K562 (cell line): Measurements from ENCODE around the gene RSRC1. TPM values are rescaled to one million over a fixed set of nuclear protein-coding genes. Genes with fewer than 3 reads are reported as not detected.
A peak's percentile ranks its signal among the peaks of the same experiment; 100 is the strongest.

Experiments used
- CXXC5 ChIP-seq: fragments of 250-450 bp; sonication (Bioruptor Pico); IDR thresholded peaks from 2 replicates; pipeline ENCODE4 v1.8.0; 2022; ENCODE audit warnings: inconsistent platforms, mild to moderate bottlenecking, moderate library complexity
- DEAF1 ChIP-seq: fragments of 450-650 bp; formaldehyde crosslinking; IDR thresholded peaks from 2 replicates; pipeline ENCODE4 v1.4.0; 2020; ENCODE audit warnings: mild to moderate bottlenecking, moderate library complexity
- GATA2 ChIP-seq: sonication (generic); formaldehyde crosslinking; IDR thresholded peaks from 2 replicates; pipeline ENCODE4 v1.4.0; 2020; ENCODE audit warnings: mild to moderate bottlenecking, missing genetic modification reagents
- HCFC1 ChIP-seq: IDR thresholded peaks from 2 replicates; pipeline ENCODE4 v1.6.1; 2012; ENCODE audit warnings: low read depth, low read length, improper control_type of control experiment
- HIVEP1 ChIP-seq: fragments of 250-450 bp; sonication (Bioruptor Pico); IDR thresholded peaks from 2 replicates; pipeline ENCODE4 v1.4.0; 2020; ENCODE audit warnings: mild to moderate bottlenecking
- KAT7 ChIP-seq: sonication (generic); formaldehyde crosslinking; IDR thresholded peaks from 2 replicates; pipeline ENCODE4 v1.8.0; 2022; ENCODE audit warnings: missing genetic modification reagents, mild to moderate bottlenecking, borderline replicate concordance
- KLF13 ChIP-seq: fragments of 450-650 bp; IDR thresholded peaks from 2 replicates; pipeline ENCODE4 v1.6.1; 2016; ENCODE audit warnings: missing genetic modification characterization, low read depth, mild to moderate bottlenecking, missing compliant biosample characterization, moderate library complexity, borderline replicate concordance
- LARP7 ChIP-seq: fragments of 450-650 bp; IDR thresholded peaks from 2 replicates; pipeline ENCODE4 v1.6.1; 2016
- MBD2 ChIP-seq: sonication (generic); IDR thresholded peaks from 2 replicates; pipeline ENCODE4 v1.6.1; 2016; ENCODE audit warnings: low read depth, borderline replicate concordance
- MCM7 ChIP-seq, 2 experiments: fragments of 450-650 bp; IDR thresholded peaks; 2 replicates each; pipeline ENCODE4 v1.6.1; 2016 to 2018
- NEUROD1 ChIP-seq: fragments of 150-350 bp; IDR thresholded peaks from 2 replicates; pipeline ENCODE4 v1.6.1; 2014; ENCODE audit warnings: borderline replicate concordance, low read length, low read depth; ENCODE audit not compliant: partially characterized antibody
- NFRKB ChIP-seq: fragments of 450-650 bp; IDR thresholded peaks from 2 replicates; pipeline ENCODE4 v1.6.1; 2016; ENCODE audit warnings: low read depth
- PML ChIP-seq: IDR thresholded peaks from 2 replicates; pipeline ENCODE4 v1.6.1; 2012; ENCODE audit warnings: low read length, inconsistent platforms
- RAD51 ChIP-seq: fragments of 450-650 bp; IDR thresholded peaks from 2 replicates; pipeline ENCODE4 v1.7.1; 2016; ENCODE audit warnings: low read depth, mild to moderate bottlenecking, borderline replicate concordance
- RBM25 ChIP-seq: fragments of 200-400 bp; formaldehyde crosslinking; IDR thresholded peaks from 2 replicates; pipeline ENCODE4 v1.6.1; 2018; ENCODE audit warnings: low read length, low read depth, moderate library complexity; ENCODE audit not compliant: severe bottlenecking
- SREBF1 ChIP-seq: fragments of 150-350 bp; IDR thresholded peaks from 2 replicates; pipeline ENCODE4 v1.6.1; 2014; ENCODE audit warnings: antibody characterized with exemption, low read depth, low read length, borderline replicate concordance
- TRIM28 ChIP-seq: fragments of 450-650 bp; IDR thresholded peaks from 2 replicates; pipeline ENCODE4 v1.6.1; 2017
- WHSC1 ChIP-seq: IDR thresholded peaks from one replicate; pipeline ENCODE4 v1.6.1; 2012; ENCODE audit warnings: low read length, control low read depth, inconsistent platforms
- ZBTB43 ChIP-seq: sonication (generic); formaldehyde crosslinking; IDR thresholded peaks from 2 replicates; pipeline ENCODE4 v1.8.0; 2023; ENCODE audit warnings: mild to moderate bottlenecking, missing genetic modification reagents
- ZC3H8 ChIP-seq: fragments of 450-650 bp; IDR thresholded peaks from 2 replicates; pipeline ENCODE4 v1.6.1; 2017
- ZFX ChIP-seq: sonication (generic); formaldehyde crosslinking; IDR thresholded peaks from 2 replicates; pipeline ENCODE4 v1.8.0; 2022; ENCODE audit warnings: mild to moderate bottlenecking, missing genetic modification reagents, moderate library complexity
- ZNF143 ChIP-seq: sonication (generic); formaldehyde crosslinking; IDR thresholded peaks from 2 replicates; pipeline ENCODE4 v1.9.0; 2022; ENCODE audit warnings: mild to moderate bottlenecking, missing genetic modification reagents
- ZNF146 ChIP-seq: IDR thresholded peaks from one replicate; pipeline ENCODE4 v1.6.1; 2018; ENCODE audit warnings: missing compliant biosample characterization; ENCODE audit not compliant: unreplicated experiment
- ZNF24 ChIP-seq: fragments of 450-650 bp; IDR thresholded peaks from 2 replicates; pipeline ENCODE4 v1.6.1; 2016
- ZNF316 ChIP-seq: fragments of 450-650 bp; IDR thresholded peaks from 2 replicates; pipeline ENCODE4 v1.6.1; 2016
- polyA plus RNA-seq, 8 experiments: library from polyadenylated mRNA; depleted of rRNA in 4 of 8; stranded (reverse) in 5 of 8; unstranded in 3 of 8; fragments of >200 nt; fragmentation: Nextera tagmentation in 2 of 8; fragmentation: Illumina TruSeq in 1 of 8; extraction: Ambion mirVana in 2 of 8; extraction: Trizol in 1 of 8; gene quantifications; 2 replicates each; pipeline versions ENCODE4 v1.2.1 to v1.2.3, GENCODE V29; 2011 to 2014; ENCODE audit warnings: inconsistent platforms in 1 of 8, missing spikeins in 1 of 8
- total RNA-seq, 7 experiments: library from RNA; depleted of rRNA in 6 of 7; stranded (reverse); fragments of >200 nt in 6 of 7; fragmentation: Illumina TruSeq in 2 of 7; extraction: Trizol in 2 of 7; gene quantifications; 2 replicates each; pipeline versions ENCODE4 v1.2.1 to v1.2.3, GENCODE V29; 2011 to 2021; ENCODE audit warnings: low replicate concordance in 1 of 7
- TF ChIP-seq, protein P1 (sequence below): fragments of 250-450 bp; sonication (Bioruptor Pico); IDR thresholded peaks from 2 replicates; pipeline ENCODE4 v1.5.0; 2022; ENCODE audit warnings: mild to moderate bottlenecking

The RSRC1 gene
- total and polyA plus RNA-seq, 9 of the 15 experiments (the other 6 are each of a cell fraction or from before 2014, with no cell fraction given), result 19.3 to 128 (median 75.5) TPM

DNA sequence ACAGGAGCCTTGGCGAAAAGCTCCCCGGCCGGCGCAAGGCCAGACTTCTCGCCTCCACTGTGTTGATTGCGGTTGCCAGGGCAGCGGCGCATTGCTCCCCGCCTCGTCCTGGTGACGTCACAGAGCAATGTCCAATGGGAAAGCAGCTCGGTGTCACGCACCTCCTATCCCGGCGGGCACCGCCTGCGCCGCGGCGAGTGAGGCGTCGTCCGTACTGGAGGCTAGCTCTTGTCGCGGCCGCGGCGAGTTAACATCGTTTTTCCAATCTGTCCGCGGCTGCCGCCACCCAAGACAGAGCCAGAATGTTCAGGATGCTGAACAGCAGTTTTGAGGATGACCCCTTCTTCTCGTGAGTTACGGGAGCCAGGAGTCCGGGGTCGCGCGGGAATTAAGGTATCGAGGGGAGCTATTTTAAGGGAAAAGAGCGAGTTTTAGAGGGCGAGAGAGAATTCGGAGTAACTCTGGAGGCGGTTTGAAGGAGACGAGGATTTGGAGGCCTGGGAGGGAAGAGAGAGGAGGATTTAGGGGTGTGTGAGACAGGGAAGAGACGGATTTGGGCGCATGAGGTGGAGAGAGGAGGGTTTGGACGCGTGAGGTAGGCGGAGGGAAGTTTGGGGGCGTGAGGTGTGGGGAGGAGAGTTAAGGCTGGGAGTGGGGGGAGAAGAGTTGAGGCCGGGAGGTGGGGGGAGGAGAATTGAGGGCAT, 461.3 kb downstream of the RSRC1 start, which contains the start of gene MLF1 (continued):
- TF ChIP-seq CXXC5 (peak; percentile 94), NEUROD1 (peak; percentile 87), ZNF316 (peak; percentile 28; the same call in 1 of the 2 replicates), MCM7 (IDR thresholded peaks at IDR 0.05) (no peak), HCFC1 (peak; percentile 35; the same call in 1 of the 2 replicates), KAT7 (0 out of 2 replicates have a peak, but pooled peaks have one; percentile 56), ZC3H8 (no peak), ZFX (CRISPR knock-in tag) (peak; percentile 88), ZBTB43 (no peak), TRIM28 (0 out of 2 replicates have a peak, but pooled peaks have one; percentile 16), ZNF143 (peak; percentile 41; the same call in 1 of the 2 replicates), GATA2 (peak; percentile 33; the same call in 1 of the 2 replicates), KLF13 (no peak), DEAF1 (no peak), RBM25 (peak; percentile 59), WHSC1 (no peak), PML (peak; percentile 60; the same call in 1 of the 2 replicates), ZNF146 (CRISPR knock-in tag) (no peak), LARP7 (0 out of 2 replicates have a peak, but pooled peaks have one; percentile 72), NFRKB (peak; percentile 63; the same call in 1 of the 2 replicates), HIVEP1 (CRISPR knock-in tag) (no peak), SREBF1 (no peak), ZNF24 (peak; percentile 28; the same call in 1 of the 2 replicates), RAD51 (peak; percentile 56; the same call in 1 of the 2 replicates), MBD2 (peak; percentile 47; the same call in 1 of the 2 replicates)
- TF ChIP-seq, protein P1, sequence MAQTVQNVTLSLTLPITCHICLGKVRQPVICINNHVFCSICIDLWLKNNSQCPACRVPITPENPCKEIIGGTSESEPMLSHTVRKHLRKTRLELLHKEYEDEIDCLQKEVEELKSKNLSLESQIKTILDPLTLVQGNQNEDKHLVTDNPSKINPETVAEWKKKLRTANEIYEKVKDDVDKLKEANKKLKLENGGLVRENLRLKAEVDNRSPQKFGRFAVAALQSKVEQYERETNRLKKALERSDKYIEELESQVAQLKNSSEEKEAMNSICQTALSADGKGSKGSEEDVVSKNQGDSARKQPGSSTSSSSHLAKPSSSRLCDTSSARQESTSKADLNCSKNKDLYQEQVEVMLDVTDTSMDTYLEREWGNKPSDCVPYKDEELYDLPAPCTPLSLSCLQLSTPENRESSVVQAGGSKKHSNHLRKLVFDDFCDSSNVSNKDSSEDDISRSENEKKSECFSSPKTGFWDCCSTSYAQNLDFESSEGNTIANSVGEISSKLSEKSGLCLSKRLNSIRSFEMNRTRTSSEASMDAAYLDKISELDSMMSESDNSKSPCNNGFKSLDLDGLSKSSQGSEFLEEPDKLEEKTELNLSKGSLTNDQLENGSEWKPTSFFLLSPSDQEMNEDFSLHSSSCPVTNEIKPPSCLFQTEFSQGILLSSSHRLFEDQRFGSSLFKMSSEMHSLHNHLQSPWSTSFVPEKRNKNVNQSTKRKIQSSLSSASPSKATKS, result no peak
